ENCODE data around the gene SLC25A34.

DNA sequence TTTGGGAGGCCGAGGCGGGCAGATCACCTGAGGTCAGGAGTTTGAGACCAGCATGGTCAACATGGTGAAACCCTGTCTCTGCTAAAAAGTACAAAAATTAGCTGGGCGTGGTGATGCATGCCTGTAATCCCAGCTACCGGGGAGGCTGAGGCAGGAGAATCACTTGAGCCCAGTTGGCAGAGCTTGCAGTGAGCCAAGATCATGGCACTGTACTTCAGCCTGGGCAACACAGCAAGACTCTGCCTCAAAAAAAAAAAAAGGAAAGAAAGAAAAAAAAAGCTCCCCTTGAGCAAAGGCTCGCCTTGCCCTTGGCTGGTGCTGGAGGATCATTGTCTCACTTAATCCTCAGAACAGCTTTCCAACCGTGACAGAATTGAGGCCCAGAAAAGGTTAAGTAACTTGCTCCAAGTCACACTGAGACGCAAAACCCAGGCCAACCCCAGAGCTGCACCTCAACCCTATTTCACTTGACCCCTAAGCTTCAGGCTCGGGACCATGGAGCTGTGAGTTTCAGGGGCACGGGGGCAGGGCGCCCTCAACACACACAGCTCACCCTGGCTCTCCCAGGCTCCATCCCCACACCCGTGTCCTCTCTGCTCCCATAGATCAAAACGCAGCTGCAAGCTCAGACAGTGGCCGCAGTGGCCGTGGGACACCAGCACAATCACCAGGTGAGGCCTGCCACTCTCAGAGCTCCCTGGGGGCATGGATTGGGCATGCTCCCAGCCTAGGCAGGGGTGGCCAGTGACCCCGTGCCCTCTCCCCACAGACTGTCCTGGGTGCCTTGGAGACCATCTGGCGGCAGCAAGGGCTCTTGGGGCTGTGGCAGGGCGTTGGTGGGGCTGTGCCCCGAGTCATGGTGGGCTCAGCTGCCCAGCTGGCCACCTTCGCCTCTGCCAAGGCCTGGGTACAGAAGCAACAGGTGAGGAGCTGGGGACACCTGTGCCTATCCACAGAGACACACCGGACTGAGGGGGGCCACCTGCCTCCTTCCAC lies 1.6 kb downstream of the SLC25A34 start:
- TF ChIP-seq POLR2AphosphoS5 (IDR thresholded peaks at IDR 0.05; ENCODE audit: borderline replicate concordance, low read depth, low read length): no peak
- no peak for TF ChIP-seq EZH2 (IDR thresholded peaks at IDR 0.05)
- no peak for TF ChIP-seq FOXP2 (optimal IDR thresholded peaks at IDR 0.05; ENCODE audit: control extremely low read depth, extremely low read length, insufficient read depth)

All from SK-N-MC (cell line).